GM19438 (cell line): ENCODE data around the gene IL26.
A peak's percentile ranks its signal among the peaks of the same experiment; 100 is the strongest.
"Not testable (repeated sequence)": the region's sequence is repeated elsewhere in the genome, so short reads cannot be mapped to it uniquely, and the experiment has no call there.

Experiments used
- ATAC-seq: cut with Tn5 transposase; IDR thresholded peaks from one replicate; pipeline ENCODE4 v1.9.1; 2021; ENCODE audit warnings: low read depth; ENCODE audit not compliant: unreplicated experiment

IL26 gene

GRCh38 chr12:68240975-68241374, 15.4 kb upstream of the IL26 start:
- ATAC-seq: peak; percentile 93

- ATAC-seq: no peak
Observed at GRCh38 chr12:68240079-68240478, 14.5 kb upstream of the IL26 start.

GRCh38 chr12:68239309-68239982, 13.8 kb upstream of the IL26 start:
- ATAC-seq: no peak

- no peak for ATAC-seq
Observed at GRCh38 chr12:68237619-68238018, 12.0 kb upstream of the IL26 start.

GRCh38 chr12:68237078-68237477, 11.5 kb upstream of the IL26 start:
- ATAC-seq: no peak

GRCh38 chr12:68236421-68237059, 10.9 kb upstream of the IL26 start:
- peak; percentile 56 for ATAC-seq

- ATAC-seq: no peak
Observed at GRCh38 chr12:68235576-68235975, 10.0 kb upstream of the IL26 start.

GRCh38 chr12:68234140-68234539, 8.5 kb upstream of the IL26 start:
- ATAC-seq: no peak

GRCh38 chr12:68233498-68233897, 7.9 kb upstream of the IL26 start:
- no peak for ATAC-seq

- ATAC-seq: no peak
Observed at GRCh38 chr12:68231691-68232090, 6.1 kb upstream of the IL26 start.

GRCh38 chr12:68231229-68231628, 5.6 kb upstream of the IL26 start:
- no peak for ATAC-seq

- ATAC-seq: no peak
Observed at GRCh38 chr12:68229956-68230355, 4.3 kb upstream of the IL26 start.

GRCh38 chr12:68227356-68227755, 1.7 kb upstream of the IL26 start:
- ATAC-seq: no peak

GRCh38 chr12:68224613-68225285, 861 bp downstream of the IL26 start:
- no peak for ATAC-seq

- ATAC-seq: peak; percentile 84
Observed at GRCh38 chr12:68223067-68223747, 2.4 kb downstream of the IL26 start.

GRCh38 chr12:68222326-68222725, 3.3 kb downstream of the IL26 start:
- ATAC-seq: no peak

GRCh38 chr12:68221497-68221896, 4.1 kb downstream of the IL26 start:
- no peak for ATAC-seq

- ATAC-seq: no peak
Observed at GRCh38 chr12:68210875-68211274, 14.7 kb downstream of the IL26 start.

GRCh38 chr12:68209048-68209728, 16.4 kb downstream of the IL26 start:
- not testable (repeated sequence) for ATAC-seq

- no peak for ATAC-seq
Observed at GRCh38 chr12:68207276-68207675, 18.3 kb downstream of the IL26 start.

GRCh38 chr12:68206446-68206845, 19.2 kb downstream of the IL26 start:
- no peak for ATAC-seq
